GM12872 (cell line): Measurements from ENCODE around the gene ZCCHC7.

Source experiments
- CTCF ChIP-seq: IDR thresholded peaks from 3 replicates; pipeline ENCODE4 v1.5.1; 2011; ENCODE audit warnings: low read depth, mild to moderate bottlenecking, low read length, moderate library complexity; ENCODE audit not compliant: insufficient read depth

Gene ZCCHC7

DNA sequence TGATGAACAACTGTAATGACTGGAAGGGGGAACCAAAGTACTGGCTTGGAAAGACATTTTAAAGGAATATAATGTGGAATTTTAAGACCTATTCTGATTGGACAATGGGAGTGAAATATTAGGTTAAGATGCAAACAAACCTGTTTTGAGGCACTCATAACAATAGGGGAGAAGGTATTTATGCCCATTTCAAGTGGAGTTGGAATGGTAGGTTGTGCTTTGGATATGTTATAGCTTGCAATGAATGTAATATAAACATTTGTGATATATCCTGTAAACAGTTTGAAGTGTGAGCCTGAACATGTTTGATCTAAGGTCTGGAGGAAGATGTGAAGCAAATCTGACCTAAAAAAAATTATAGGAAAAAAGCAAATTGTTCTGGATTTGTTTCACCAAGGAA lies 172.5 kb downstream of the ZCCHC7 start:
- no peak for TF ChIP-seq CTCF

- no peak for TF ChIP-seq CTCF
Measured at GRCh38 chr9:37293664-37294524, 173.5 kb downstream of the ZCCHC7 start.

GRCh38 chr9:37295178-37295577 lies 174.8 kb downstream of the ZCCHC7 start:
- TF ChIP-seq CTCF = no peak

GRCh38 chr9:37295796-37296195 lies 175.4 kb downstream of the ZCCHC7 start:
- peak; percentile 58 for TF ChIP-seq CTCF

GRCh38 chr9:37297592-37297991 lies 177.2 kb downstream of the ZCCHC7 start:
- no peak for TF ChIP-seq CTCF

DNA sequence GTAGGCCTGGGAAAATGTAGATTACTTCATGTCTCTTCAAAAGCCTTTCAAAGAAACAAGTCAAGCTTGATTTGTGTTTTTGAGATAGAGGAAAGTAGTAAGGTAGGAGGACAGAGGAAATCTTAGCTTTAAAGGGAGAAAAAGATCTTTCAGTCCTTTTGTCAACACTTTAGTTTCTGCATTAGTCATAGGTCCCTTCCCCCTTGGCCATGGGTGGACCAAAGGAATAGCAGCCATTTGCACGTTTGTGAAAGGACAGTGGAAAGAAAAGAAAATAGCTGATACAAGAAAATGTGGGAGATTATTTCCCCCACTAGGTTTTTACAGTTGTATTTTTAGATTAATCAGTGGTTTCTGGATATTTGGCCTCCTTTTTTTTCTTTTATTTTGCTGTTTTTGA lies 180.2 kb downstream of the ZCCHC7 start:
- no peak for TF ChIP-seq CTCF

- peak; percentile 44; the same call in 1 of the 3 replicates for TF ChIP-seq CTCF
Measured at GRCh38 chr9:37301042-37301853, 180.9 kb downstream of the ZCCHC7 start.
